PFSK-1 (cell line): Measurements from ENCODE around the gene SAP25.

Experiments
- FOXP2 ChIP-seq: optimal IDR thresholded peaks from 2 replicates; pipeline ENCODE3; 2011; ENCODE audit warnings: borderline replicate concordance, control low read depth, inconsistent platforms; ENCODE audit not compliant: insufficient read depth; ENCODE audit errors: extremely low read length, extremely low read depth
- POLR2AphosphoS5 ChIP-seq: IDR thresholded peaks from 2 replicates; pipeline ENCODE4 v1.6.1; 2012; ENCODE audit warnings: low read depth, mild to moderate bottlenecking, control low read depth, low read length, moderate library complexity
- REST ChIP-seq, 2 experiments: IDR thresholded peaks; 2 replicates each; pipeline versions ENCODE4 v1.6.1 to v1.8.0; 2011 to 2012; ENCODE audit warnings: low read depth in 2 of 2, low read length in 2 of 2, control low read depth in 1 of 2, inconsistent platforms in 1 of 2, mild to moderate bottlenecking in 1 of 2, moderate library complexity in 1 of 2; ENCODE audit not compliant: insufficient read depth in 1 of 2
- SIN3A ChIP-seq: IDR thresholded peaks from 2 replicates; pipeline ENCODE4 v1.6.1; 2012; ENCODE audit warnings: mild to moderate bottlenecking, low read length, moderate library complexity, borderline replicate concordance; ENCODE audit not compliant: insufficient read depth
- TAF1 ChIP-seq: IDR thresholded peaks from 2 replicates; pipeline ENCODE4 v1.6.1; 2012; ENCODE audit warnings: low read length, control low read depth, borderline replicate concordance; ENCODE audit not compliant: insufficient read depth

Gene SAP25

GRCh38 chr7:100567751-100568175 lies 5.9 kb downstream of the SAP25 start:
- TF ChIP-seq SIN3A (no peak), REST (IDR thresholded peaks at IDR 0.05; ENCODE audit: insufficient read depth in 1 of 2, low read depth in 2 of 2, low read length in 2 of 2) (no peak), POLR2AphosphoS5 (no peak), FOXP2 (no peak)

GRCh38 chr7:100567031-100567730 lies 6.5 kb downstream of the SAP25 start:
- TF ChIP-seq SIN3A, result no peak
- TF ChIP-seq FOXP2, result no peak
- no peak for TF ChIP-seq TAF1
- TF ChIP-seq POLR2AphosphoS5, result no peak
- TF ChIP-seq REST (IDR thresholded peaks at IDR 0.05; ENCODE audit: insufficient read depth in 1 of 2, low read depth in 2 of 2, low read length in 2 of 2), result no peak

- no peak for TF ChIP-seq SIN3A
- TF ChIP-seq REST (IDR thresholded peaks at IDR 0.05; ENCODE audit: insufficient read depth in 1 of 2, low read depth in 2 of 2, low read length in 2 of 2), result no peak
- TF ChIP-seq TAF1, result no peak
- TF ChIP-seq POLR2AphosphoS5, result no peak
- TF ChIP-seq FOXP2, result no peak
These were observed 7.6 kb downstream of the SAP25 start for GRCh38 chr7:100566018-100566531.

GRCh38 chr7:100565133-100565571 lies 8.5 kb downstream of the SAP25 start:
- TF ChIP-seq TAF1, result no peak
- TF ChIP-seq FOXP2, result no peak
- TF ChIP-seq POLR2AphosphoS5, result no peak
- no peak for TF ChIP-seq SIN3A

- TF ChIP-seq SIN3A (no peak), POLR2AphosphoS5 (0 out of 2 replicates have a peak, but pooled peaks have one; percentile 29)
These were observed 9.8 kb downstream of the SAP25 start for GRCh38 chr7:100563809-100564400.

- no peak for TF ChIP-seq POLR2AphosphoS5
- no peak for TF ChIP-seq SIN3A
- no peak for TF ChIP-seq REST (IDR thresholded peaks at IDR 0.05; ENCODE audit: insufficient read depth in 1 of 2, low read depth in 2 of 2, low read length in 2 of 2)
- TF ChIP-seq TAF1, result no peak
- no peak for TF ChIP-seq FOXP2
These were observed 10.6 kb downstream of the SAP25 start for GRCh38 chr7:100563100-100563564.
